Measurements from ENCODE around the gene WASHC4.

WASHC4 gene

DNA sequence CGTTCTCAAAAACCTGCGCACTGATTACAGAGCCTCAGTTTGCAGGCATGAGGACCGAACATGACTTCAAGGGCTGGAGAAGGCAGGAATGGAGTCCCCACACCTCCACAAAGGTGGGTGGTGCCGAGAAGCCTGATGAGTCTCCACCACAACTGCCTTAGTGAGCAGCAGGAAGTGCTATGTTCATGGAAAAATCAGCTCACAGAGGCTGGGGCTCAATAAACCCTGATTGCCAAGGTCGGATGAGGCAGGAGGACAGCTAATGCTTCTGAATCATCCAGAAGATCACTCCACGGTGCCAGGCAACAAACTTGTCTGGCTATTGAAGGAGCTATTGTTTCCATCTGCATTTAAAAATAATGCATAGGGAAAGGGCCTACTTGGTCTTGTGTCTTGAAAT, 97.4 kb downstream of the WASHC4 start:
- DNase-seq = peak in 1 of 56 donors; percentile 9

DNA sequence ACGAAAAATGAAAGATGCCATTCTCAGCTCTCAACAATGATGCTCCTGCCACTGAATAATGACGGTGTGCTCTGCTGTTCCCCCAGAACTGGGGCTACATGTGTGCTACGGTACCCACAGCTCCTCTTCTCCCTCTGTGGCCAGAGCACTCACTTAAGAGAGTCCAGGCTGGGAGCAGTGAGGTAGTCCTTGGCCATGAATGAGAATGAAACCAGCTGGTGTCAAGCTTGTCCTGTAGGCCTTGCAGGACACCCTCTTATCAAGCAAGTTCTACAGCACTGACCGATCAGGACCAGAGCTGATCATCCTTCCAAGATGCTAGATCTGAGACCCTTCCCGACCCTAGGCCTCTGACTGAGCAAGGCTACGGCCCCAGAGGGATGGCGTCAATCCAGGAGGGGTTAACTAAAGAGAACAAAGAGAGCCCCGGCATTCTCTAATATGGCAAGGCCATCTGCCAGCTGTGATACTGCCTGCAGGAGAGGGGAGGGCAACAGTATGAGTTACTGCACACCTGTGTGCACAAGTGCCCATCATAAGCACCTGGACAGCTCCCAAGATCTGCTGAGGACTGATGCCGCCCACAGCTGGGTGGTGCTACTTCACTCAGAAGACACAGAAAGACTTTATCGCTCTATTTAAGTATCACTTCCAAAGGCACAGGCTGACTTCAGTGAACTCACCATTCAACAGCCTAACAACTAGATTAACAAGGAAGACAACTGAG, 98.0 kb downstream of the WASHC4 start:
- DNase-seq = no peak

DNA sequence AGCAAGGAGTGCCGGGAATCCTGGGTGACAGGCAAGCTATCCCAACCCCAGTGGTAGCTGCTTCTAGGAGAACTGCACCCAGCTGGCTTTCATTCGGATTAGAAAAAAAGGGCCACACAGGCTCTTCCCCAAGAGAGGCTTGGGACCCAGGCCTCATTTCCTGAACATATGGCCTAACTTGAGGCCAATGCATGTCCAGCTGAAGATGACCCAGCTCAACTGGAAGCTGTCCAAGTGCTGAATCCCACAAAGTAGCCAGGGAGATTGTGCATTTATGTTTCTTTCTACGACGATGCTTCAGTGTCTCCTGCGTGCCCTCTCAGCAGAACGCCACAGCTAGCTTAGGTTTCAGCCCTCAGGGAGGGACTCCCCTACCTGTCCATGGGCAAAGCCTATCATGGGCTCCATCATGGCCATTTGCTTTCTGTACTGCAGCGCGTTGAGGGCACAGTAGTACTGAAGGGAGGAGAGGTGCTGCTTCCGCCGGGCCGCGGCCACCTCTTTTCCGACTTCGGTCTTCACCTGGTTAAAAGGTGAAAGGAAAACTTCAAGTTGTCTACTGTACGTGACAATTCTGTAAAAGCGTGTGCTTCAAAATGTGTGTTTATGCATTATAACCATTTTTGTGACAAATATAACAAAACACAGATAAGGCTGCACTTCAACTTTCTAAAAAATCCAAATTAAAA, 99.3 kb downstream of the WASHC4 start:
- DNase-seq = no peak

DNA sequence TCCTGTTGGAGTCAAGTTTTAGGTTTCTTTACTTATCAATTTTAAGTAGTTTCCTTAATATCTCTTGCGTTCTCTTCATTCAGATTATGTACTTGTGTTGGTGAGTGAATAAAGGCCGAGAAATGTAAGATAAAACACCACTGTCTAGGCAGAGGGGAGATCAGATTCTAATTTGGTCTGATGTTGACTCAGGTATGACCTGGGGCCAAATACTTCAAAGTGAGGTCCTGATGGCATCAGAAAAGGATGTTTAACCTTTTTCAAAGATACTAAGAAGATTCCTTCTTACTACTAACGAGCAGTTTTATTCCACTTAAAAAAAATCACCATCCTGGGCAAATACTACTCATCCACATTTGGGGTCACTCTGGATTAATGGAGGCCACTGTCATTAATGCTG, 101.6 kb downstream of the WASHC4 start:
- no peak for DNase-seq

DNA sequence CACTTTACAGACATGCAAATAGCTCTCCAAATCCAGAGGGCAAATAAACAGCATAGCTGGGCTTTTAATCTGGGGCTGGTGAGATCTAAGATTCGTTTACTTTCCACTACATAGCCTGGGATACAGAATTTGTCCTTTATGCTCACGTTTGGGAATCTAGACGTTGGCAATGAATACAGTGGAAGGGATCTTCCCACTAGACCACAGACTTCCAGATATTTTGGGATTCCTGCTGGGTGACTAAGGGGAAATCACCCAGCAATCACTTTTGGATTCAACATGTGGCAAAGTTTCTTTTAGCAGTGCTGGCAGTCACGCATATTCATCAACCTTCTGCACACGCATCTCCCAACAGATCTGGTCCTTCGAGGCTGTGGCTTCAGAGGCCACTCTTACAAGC, 104.9 kb downstream of the WASHC4 start:
- no peak for DNase-seq

DNA sequence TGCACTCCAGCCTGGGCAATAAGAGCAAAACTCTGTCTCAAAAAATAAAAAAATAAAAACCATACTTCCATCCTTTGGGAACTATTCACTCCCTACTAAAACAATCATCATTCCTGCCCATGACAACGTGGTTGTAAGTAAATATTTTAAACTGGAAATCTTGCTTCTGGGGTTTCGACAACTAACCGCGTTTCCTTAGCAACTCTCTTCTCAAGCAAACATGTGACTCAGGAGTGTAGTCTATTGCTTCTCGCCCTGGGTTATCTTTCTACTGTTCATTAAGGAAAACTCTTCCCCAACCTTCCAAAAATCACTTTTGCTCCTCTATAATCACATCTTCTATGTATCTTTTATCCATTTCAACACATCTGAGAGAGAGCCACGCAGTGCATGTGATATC, 106.6 kb downstream of the WASHC4 start:
- no peak for DNase-seq

DNA sequence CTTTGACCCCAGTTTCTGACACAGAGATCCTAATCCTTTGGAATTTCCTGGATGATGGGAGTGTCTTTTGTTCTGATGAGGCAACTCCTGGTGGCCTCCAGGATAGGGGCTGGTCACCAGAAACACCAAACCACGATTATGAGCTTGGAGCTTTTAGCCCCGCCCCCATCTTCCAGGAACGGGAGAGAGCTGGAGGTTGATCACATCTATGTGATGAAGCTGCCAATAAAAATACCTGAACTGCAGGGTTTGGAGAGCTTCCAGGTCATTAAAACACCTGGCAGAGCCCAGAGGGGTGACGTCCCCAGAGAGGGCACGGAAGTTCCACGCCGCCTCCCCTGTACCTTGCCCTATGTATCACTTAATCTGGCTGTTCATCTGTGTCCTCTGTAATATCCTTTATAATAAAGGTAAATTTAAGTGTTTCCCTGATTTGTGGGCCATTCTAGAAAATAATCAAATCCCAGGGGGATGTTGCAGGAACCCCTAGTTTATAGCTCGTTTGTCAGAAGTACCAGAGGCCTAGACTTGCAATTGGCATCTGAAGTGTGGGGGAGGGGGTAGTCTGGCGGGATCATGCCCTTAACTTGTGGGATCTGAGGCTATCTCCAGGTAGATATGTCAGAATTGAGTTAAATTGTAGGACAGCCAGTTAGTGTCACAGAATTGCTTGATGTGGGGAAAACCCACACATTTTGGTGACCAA, 107.3 kb downstream of the WASHC4 start:
- no peak for DNase-seq

DNA sequence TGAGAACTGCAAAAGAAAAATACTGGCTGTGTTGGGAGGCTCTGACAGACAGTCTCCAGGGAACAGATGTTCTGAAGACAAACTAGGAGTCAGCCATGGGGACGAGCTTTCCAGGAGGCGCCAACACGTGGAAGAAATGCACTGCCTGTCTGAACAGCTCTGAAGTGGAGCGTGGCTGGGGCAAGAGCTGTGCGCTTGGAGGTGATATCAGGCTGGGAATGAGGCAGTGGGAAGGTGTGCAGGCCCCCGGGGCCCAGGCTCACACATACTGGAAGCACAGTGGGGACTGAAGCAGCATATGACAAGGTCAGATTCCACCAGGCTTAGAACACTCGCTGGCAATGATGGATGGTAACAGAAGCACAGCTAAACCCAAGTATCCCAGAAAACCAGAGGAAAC, 110.9 kb downstream of the WASHC4 start:
- DNase-seq = no peak
